Skeletal muscle cell (primary cell): Measurements from ENCODE around the gene CENPA.
A peak's percentile ranks its signal among the peaks of the same experiment; 100 is the strongest.
"Not testable (repeated sequence)": the region's sequence is repeated elsewhere in the genome, so short reads cannot be mapped to it uniquely, and the experiment has no call there.

Experiments used
- DNase-seq: peaks from one replicate; pipeline ENCODE4 v3.0.0-alpha.2; 2010; ENCODE audit warnings: low read depth
- H3K4me3 ChIP-seq: 2 replicates; pipeline ENCODE4 v1.5.1; 2011; ENCODE audit warnings: low read depth, mild to moderate bottlenecking, control low read depth, low read length, moderate library complexity

Gene CENPA

GRCh38 chr2:26782876-26783704, 2.8 kb upstream of the CENPA start:
- DNase-seq = no peak
- no peak overlapping the region for H3K4me3 ChIP-seq

DNA sequence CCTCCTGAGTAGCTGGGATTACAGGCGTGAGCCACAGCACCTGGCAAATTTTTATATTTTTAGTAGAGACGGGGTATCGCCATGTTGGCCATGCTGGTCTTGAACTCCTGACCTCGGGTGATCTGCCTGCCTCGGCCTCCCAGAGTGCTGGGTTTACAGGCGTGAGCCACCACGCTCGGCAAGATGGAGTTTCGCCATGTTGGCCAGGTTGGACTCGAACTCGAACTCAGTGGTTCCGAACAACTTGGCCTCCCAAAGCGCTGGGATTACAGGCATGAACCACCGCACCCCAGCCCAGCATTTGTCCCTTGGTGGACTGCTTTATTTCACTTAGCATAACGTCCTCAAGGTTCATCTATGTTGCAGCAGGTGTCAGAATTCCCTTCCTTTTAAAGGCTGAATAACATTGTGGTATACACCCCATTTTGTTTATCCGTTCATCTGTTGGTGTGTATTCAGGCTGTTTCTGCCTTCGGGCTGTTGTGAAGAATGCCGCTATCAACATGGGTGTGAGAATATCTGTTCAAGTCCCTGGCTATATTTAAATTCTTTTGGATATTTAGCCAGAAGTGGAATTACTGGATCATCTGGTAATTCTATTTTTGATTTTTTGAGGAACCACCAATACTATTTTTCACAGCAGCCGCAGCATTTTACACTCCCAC, 1.2 kb upstream of the CENPA start:
- DNase-seq = no peak
- peak overlapping the region; percentile 81 for H3K4me3 ChIP-seq

- DNase-seq = no peak
Measured at GRCh38 chr2:26786207-26787028, 562 bp downstream of the CENPA start.

GRCh38 chr2:26792720-26793119, 6.9 kb downstream of the CENPA start:
- H3K4me3 ChIP-seq = no peak overlapping the region
- no peak for DNase-seq

More at GRCh38 chr2:26786207-26787028, 562 bp downstream of the CENPA start:
- H3K4me3 ChIP-seq = peak overlapping the region; percentile 81

GRCh38 chr2:26793518-26793917, 7.7 kb downstream of the CENPA start:
- H3K4me3 ChIP-seq = no peak overlapping the region
- no peak for DNase-seq

- DNase-seq, H3K4me3 ChIP-seq: not testable (repeated sequence)
Measured at GRCh38 chr2:26795135-26795534, 9.3 kb downstream of the CENPA start.

DNA sequence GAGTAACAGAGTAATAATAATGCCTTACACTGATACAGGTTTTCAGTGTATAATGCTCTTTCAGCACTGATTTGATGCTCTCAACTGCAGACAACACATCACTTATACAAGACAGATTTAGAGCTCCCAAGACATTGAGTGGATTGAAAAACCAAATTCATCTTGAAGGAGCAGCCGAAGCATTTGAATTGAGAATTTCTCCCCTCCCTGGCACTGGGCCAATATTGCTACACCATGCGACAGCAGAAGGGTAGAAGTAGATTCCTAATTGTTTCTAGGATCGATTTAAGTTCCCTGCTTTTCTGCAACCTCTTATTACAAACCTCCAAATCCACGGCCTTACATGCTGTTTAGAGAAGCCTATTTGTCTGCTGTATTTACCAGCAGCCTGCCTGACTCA, 15.5 kb downstream of the CENPA start:
- no peak for DNase-seq
- H3K4me3 ChIP-seq = no peak overlapping the region

DNA sequence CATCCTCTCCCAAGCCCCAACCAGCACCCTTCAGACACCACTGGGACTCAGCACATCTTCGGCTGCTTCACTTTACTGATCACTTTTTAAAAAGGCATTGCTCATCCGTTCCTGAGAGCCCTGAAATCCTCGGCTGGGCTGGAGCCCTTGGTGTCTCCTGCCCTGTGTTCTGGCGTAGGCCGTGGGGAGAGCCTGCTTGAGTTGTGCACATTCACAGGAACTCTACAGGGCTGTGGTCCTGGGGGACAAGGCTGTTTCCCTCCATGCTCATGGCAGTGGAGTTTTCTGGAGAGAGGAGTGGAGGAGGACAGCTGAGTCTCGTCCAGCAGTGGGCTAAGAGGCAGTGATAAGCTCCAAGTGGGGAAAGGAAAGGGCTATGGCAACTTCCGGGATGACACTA, 15.9 kb downstream of the CENPA start:
- DNase-seq = no peak
- H3K4me3 ChIP-seq = no peak overlapping the region

DNA sequence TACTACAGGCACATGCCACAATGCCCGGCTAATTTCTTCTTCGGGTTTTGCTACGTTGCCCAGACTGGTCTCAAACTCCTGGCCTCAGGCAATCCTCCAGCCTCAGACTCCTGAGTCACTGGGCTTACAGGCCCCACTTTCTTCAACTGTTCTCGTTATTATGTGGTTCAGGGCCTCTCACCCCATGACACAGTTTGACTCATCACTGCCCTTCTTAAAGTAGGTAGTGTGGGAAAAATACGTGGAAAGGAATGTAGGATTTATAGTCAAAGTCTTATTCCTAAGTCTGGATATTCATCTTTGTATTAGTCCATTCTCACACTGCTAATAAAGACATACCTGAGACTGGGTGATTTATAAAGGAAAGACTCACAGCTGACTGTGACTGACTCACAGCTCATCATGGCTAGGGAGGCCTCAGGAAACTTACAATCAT, 19.4 kb downstream of the CENPA start:
- peak; percentile 31 for DNase-seq

DNA sequence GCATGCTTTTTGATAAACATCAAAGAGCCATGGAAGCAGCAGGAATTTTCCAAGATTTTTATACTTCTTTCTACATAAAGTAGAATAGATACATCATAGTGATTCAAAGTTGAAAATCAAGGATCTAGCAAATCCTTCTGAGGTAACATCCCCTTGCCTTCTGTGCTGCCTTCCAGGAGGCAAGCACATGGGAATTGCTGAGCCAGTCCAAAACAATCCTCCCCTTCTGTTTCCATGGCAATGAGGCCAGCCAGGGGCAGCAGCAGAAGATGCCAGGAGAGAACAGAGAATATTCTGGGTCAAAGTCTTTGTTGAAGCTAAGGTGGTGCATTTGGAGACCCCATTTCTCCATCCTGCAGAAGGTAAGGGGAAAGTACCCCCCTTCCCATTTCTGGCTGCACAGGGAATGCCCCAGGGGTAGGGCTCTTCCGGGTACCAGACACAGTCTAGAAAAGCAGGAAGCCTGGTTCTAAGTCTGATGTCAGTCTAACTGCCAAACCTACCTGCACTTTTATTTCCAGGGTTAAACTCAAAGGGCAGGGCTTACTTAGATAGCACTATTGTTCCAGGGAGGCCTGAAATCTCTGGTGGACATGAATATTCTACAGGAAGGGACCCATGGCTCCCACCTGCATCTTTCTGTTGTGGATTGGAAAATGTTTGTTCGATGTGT, 22.1 kb downstream of the CENPA start:
- H3K4me3 ChIP-seq = no peak overlapping the region
- DNase-seq = peak; percentile 28

More for the DNA sequence above, 19.4 kb downstream of the CENPA start:
- H3K4me3 ChIP-seq = no peak overlapping the region

DNA sequence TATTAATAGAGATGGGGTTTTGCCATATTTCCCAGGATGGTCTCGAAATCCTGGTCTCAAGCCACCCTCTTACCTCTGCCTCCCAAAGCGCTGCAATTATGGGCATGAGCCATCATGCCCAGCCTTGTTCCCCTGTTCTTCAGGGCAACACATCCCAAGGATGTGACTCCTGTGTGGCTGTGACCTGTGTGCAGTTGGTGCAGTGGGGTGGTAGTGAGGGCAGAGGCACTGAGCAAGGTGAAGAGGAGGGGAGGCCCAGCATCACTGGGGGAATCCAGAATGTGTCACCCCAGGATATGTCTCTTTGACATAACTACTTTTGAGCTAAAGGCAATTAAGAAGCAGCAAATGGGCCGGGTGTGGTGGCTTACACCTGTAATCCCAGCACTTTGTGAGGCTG, 23.4 kb downstream of the CENPA start:
- no peak for DNase-seq
- no peak overlapping the region for H3K4me3 ChIP-seq

DNA sequence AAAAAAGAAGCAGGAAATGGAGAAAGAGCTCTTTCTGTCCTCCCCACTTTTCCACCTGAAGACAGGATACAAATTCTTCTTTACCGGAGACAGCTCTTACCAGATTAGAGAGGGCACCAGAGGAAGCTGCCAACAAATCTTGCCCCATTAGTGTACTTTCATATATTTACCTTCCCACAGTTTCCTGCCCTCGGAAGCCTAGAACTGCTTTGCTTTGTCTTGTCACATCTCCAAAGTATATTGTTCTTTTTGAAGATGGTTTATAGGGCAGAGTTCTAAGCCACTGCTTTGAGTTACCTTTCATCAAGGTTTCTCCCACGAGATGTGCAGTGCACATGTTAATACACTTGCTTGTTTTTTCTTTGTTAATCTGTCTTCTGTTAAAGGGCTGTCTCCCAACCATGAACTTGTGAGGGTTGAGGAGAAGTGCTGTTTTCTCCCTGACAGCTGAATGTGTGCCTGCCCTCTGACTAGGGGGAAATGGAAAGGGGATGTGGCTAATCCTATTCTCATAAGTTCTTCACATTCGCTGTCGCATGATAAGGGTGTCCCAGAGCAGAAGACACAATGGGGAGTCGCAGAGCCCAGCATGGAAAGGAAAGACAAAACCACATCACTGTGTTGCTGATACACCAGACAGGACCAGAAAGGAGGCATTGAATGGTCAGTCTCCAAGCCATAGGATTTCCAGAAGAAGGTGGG, 24.2 kb downstream of the CENPA start:
- H3K4me3 ChIP-seq = no peak overlapping the region
- DNase-seq = no peak

- H3K4me3 ChIP-seq = no peak overlapping the region
- DNase-seq = no peak
Measured at GRCh38 chr2:26811261-26811660, 25.4 kb downstream of the CENPA start.

GRCh38 chr2:26811791-26812694, 26.2 kb downstream of the CENPA start:
- H3K4me3 ChIP-seq = no peak overlapping the region
- DNase-seq = no peak

- no peak overlapping the region for H3K4me3 ChIP-seq
- DNase-seq = no peak
Measured at GRCh38 chr2:26812731-26813130, 26.9 kb downstream of the CENPA start.

GRCh38 chr2:26814072-26814765, 28.4 kb downstream of the CENPA start:
- H3K4me3 ChIP-seq, DNase-seq: not testable (repeated sequence)

GRCh38 chr2:26816893-26817292, 31.0 kb downstream of the CENPA start:
- H3K4me3 ChIP-seq = no peak overlapping the region
- no peak for DNase-seq
